Endodermal cell (in vitro differentiated cells): Measurements from ENCODE around the gene ENTPD1. TPM values are rescaled to one million over a fixed set of nuclear protein-coding genes. Genes with fewer than 3 reads are reported as not detected.

Experiments
- DNase-seq: peaks from one replicate; pipeline ENCODE4 v3.0.0-alpha.2; 2017
- H3K27ac ChIP-seq: 2 replicates; pipeline ENCODE4 v1.5.1; 2013; ENCODE audit warnings: mild to moderate bottlenecking, low read depth, low read length, moderate library complexity
- H3K27me3 ChIP-seq: 2 replicates; pipeline ENCODE4 v1.6.1; 2013; ENCODE audit warnings: mild to moderate bottlenecking, low read length, moderate library complexity; ENCODE audit not compliant: insufficient read depth, control insufficient read depth, poor library complexity, severe bottlenecking
- H3K36me3 ChIP-seq: 2 replicates; pipeline ENCODE4 v1.7.0; 2013; ENCODE audit warnings: mild to moderate bottlenecking, low read length, moderate library complexity; ENCODE audit not compliant: control insufficient read depth, insufficient read depth
- H3K4me1 ChIP-seq: one replicate; pipeline ENCODE4 v1.7.0; 2013; ENCODE audit warnings: low read length; ENCODE audit not compliant: control insufficient read depth, insufficient read depth
- H3K4me3 ChIP-seq: 2 replicates; pipeline ENCODE4 v1.5.1; 2013; ENCODE audit warnings: mild to moderate bottlenecking, low read length, moderate library complexity
- H3K9ac ChIP-seq: 2 replicates; pipeline ENCODE4 v1.6.1; 2013; ENCODE audit warnings: mild to moderate bottlenecking, low read length, moderate library complexity; ENCODE audit not compliant: poor library complexity, severe bottlenecking; ENCODE audit errors: extremely low read depth
- H3K9me3 ChIP-seq: 2 replicates; pipeline ENCODE4 v1.6.1; 2013; ENCODE audit warnings: mild to moderate bottlenecking, low read length, moderate library complexity; ENCODE audit not compliant: control insufficient read depth
- H3K27ac Mint-ChIP-seq: 2 replicates; pipeline ENCODE4 v1.8.0; 2020; ENCODE audit warnings: mixed read lengths
- H3K27me3 Mint-ChIP-seq: 2 replicates; pipeline ENCODE4 v1.8.0; 2021; ENCODE audit warnings: mild to moderate bottlenecking, mixed read lengths; ENCODE audit not compliant: insufficient read depth
- H3K36me3 Mint-ChIP-seq: 2 replicates; pipeline ENCODE4 v1.8.0; 2020; ENCODE audit warnings: low read depth, mixed read lengths
- H3K4me1 Mint-ChIP-seq: 2 replicates; pipeline ENCODE4 v1.8.0; 2020; ENCODE audit warnings: mixed read lengths
- H3K4me3 Mint-ChIP-seq: 2 replicates; pipeline ENCODE4 v1.8.0; 2020; ENCODE audit warnings: mild to moderate bottlenecking, moderate library complexity, mixed read lengths
- H3K9me3 Mint-ChIP-seq: 2 replicates; pipeline ENCODE4 v1.8.0; 2020; ENCODE audit warnings: mild to moderate bottlenecking, mixed read lengths
- CTCF ChIP-seq: fragments of 200-600 bp; sonication (generic); conservative IDR thresholded peaks from 2 replicates; pipeline ENCODE4 v1.5.0; 2021; ENCODE audit warnings: antibody characterized with exemption, mild to moderate bottlenecking
- WGBS, 2 experiments: methylation state at CpG; one replicate each; pipeline versions ENCODE4 v1.1.5 to v1.1.7; 2013; ENCODE audit warnings: missing lambda C conversion rate in 2 of 2, mixed read lengths in 1 of 2; ENCODE audit not compliant: insufficient coverage in 1 of 2, insufficient read length in 1 of 2; 5-methylcytosine and 5-hydroxymethylcytosine counted together
- total RNA-seq, 2 donors: library from RNA; stranded (reverse); fragmentation: NEBNext Ultra II Directional in 1 of 2; extraction: Animal tissue kit (Norgen Biotek cat#: 25700) in 1 of 2; gene quantifications; 2 replicates in 1 of 2; 3 replicates in 1 of 2; pipeline ENCODE4 v1.2.1, GENCODE V29; 2021

Gene ENTPD1
- total RNA-seq, 2 donors from 2014 or later = 3.9 TPM

- peak overlapping the region; percentile 89 for H3K4me3 ChIP-seq
- Mint-ChIP-seq H3K36me3 (peaks cover 8% of the 10 kb centered on the region), H3K27me3 (peaks cover 3% of the 10 kb centered on the region), H3K9me3 (peaks cover 6% of the 10 kb centered on the region), H3K27ac (no peak overlapping the region), H3K4me1 (peaks cover 2% of the 10 kb centered on the region), H3K4me3 (peak overlapping the region; percentile 79)
- 17 to 19% methylated on average over 17 to 21 of the region's 22 CpGs for WGBS, 2 experiments
- no peaks in the 10 kb centered on the region for H3K4me1 ChIP-seq
- H3K36me3 ChIP-seq = peaks cover 34% of the 10 kb centered on the region
- H3K9ac ChIP-seq = peak overlapping the region; percentile 46
- peak; percentile 24 for TF ChIP-seq CTCF
- no peak overlapping the region for H3K27ac ChIP-seq
- H3K27me3 ChIP-seq = no peaks in the 10 kb centered on the region
- H3K9me3 ChIP-seq = no peaks in the 10 kb centered on the region
- peak; percentile 80 for DNase-seq
These were observed 150.9 kb downstream of the ENTPD1 start for GRCh38 chr10:95906677-95907455.

DNA sequence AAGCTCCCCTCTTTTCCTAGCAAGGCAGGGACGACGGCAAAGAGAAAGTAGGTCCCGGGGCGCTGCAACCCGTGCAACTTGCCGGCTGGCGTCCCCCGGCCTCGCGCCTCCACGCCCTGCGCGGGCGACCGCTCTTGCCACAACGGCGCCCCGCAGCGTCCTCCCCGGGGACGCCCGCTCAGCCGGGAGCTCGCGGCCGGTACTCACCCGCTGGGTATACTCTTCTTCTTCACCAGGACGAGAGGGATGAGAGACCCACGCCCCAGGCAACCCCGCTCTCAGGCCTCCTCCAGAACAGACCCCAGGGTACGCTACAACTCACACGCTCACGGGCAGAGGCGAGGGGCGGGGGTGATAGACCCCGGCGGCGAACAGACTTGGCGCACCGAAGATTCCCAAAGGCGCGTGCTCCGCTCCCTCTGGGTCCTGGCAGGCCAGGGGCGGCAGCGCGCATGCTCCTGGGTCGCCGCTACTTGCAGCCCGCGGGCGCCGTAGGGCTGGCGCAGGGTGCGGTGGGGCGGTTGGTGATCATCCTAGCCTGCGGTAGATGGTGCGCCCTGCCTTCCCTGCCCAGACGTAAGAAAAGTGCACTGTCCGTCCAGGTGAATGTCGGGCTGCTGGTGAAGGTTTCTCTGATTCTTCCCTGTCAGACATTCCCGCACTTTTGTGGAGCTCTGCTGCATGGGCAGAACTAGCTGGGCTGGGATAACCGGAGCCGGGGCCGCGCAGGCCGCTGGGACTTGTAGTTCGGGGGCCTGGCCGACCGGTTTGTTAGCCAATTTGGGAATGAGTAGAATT lies 151.7 kb downstream of the ENTPD1 start, which contains the start of gene CC2D2B:
Gene CC2D2B, plus strand, starts transcription at position 520 of the 798 bp plus-strand sequence. CDS start 3,349 bp downstream, outside the sequence.
- H3K9me3 ChIP-seq = no peaks in the 10 kb centered on the region
- H3K27me3 ChIP-seq = no peaks in the 10 kb centered on the region
- Mint-ChIP-seq H3K27me3 (peaks cover 6% of the 10 kb centered on the region), H3K27ac (peak within 1 kb of the TSS; percentile 93), H3K36me3 (peaks cover 8% of the 10 kb centered on the region), H3K4me3 (peak within 1 kb of the TSS; percentile 79), H3K9me3 (peaks cover 6% of the 10 kb centered on the region), H3K4me1 (peaks cover 2% of the 10 kb centered on the region)
- DNase-seq = peak; percentile 96
- peaks cover 26% of the 10 kb centered on the region for H3K36me3 ChIP-seq
- peak within 1 kb of the TSS; percentile 46 for H3K9ac ChIP-seq
- WGBS, 2 experiments = 0% methylated on average over 1 to 69 of the region's 69 CpGs
- no peaks in the 10 kb centered on the region for H3K4me1 ChIP-seq
- H3K27ac ChIP-seq = no peak within 1 kb of the TSS
- peak within 1 kb of the TSS; percentile 89 for H3K4me3 ChIP-seq
- TF ChIP-seq CTCF = no peak

DNA sequence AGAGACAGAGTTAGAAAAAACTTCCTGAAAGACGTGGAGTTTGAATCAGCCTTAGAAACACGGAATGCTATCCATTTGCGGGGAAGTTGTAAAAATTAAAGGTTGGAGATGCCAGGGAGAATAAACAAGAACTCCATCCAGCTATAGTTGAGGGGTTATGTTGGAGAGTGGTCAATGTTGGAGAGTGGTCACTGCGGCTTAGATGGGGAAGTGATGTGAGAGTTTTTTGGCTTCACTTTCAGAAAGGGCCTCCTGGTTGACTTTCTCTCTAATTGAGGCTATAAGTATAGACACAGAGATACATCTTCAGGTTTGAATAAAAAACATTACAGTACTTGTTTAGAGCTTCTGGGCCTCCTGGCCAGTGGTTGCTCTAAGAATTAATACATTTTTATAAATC lies 152.5 kb downstream of the ENTPD1 start:
- Mint-ChIP-seq H3K27ac (no peak overlapping the region), H3K4me3 (peak overlapping the region; percentile 79), H3K27me3 (peaks cover 6% of the 10 kb centered on the region), H3K9me3 (peaks cover 6% of the 10 kb centered on the region), H3K4me1 (peaks cover 2% of the 10 kb centered on the region), H3K36me3 (peaks cover 8% of the 10 kb centered on the region)
- Histone ChIP-seq H3K9ac (no peak overlapping the region), H3K4me1 (no peaks in the 10 kb centered on the region), H3K27me3 (no peaks in the 10 kb centered on the region), H3K27ac (no peak overlapping the region), H3K4me3 (peak overlapping the region; percentile 89), H3K9me3 (no peaks in the 10 kb centered on the region), H3K36me3 (peaks cover 18% of the 10 kb centered on the region)
- TF ChIP-seq CTCF = no peak
- DNase-seq = no peak
- 56 to 68% methylated on average over 3 to 4 of the region's 4 CpGs for WGBS, 2 experiments
